Right lobe of liver (tissue), 6 donors: Measurements from ENCODE around the gene BTBD17. TPM values are rescaled to one million over a fixed set of nuclear protein-coding genes. Genes with fewer than 3 reads are reported as not detected.
A peak's percentile ranks its signal among the peaks of the same experiment; 100 is the strongest.

ENCODE experiments used
- ATAC-seq, 4 donors: fragments of 200-7000 bp; cut with Tn5 transposase; one replicate each; pipeline ENCODE4 v1.9.1; 2020; ENCODE audit warnings: mild to moderate bottlenecking in 4 of 4, moderate library complexity in 4 of 4
- DNase-seq, 3 donors: peaks; one replicate each; pipeline ENCODE4 v3.0.0-alpha.2; 2020
- H3K27ac ChIP-seq, 3 donors: fragments of 200-600 bp; one replicate each; pipeline ENCODE4 v1.8.0; 2022
- H3K27me3 ChIP-seq, 2 donors: fragments of 200-600 bp; one replicate each; pipeline ENCODE4 v1.8.0; 2022
- H3K36me3 ChIP-seq, 4 donors: fragments of 200-600 bp; sonication (generic) in 1 of 4; one replicate each; pipeline versions ENCODE4 v1.5.1 to v1.8.0; 2017 to 2022; ENCODE audit warnings: control low read depth in 1 of 4
- H3K4me1 ChIP-seq, 4 donors: fragments of 200-600 bp; sonication (generic) in 1 of 4; one replicate each; pipeline versions ENCODE4 v1.5.1 to v1.8.0; 2017 to 2022; ENCODE audit warnings: control low read depth in 1 of 4
- H3K4me3 ChIP-seq, 3 donors: fragments of 200-600 bp; one replicate each; pipeline ENCODE4 v1.8.0; 2022
- H3K9me3 ChIP-seq, 4 donors: fragments of 200-600 bp; sonication (generic) in 1 of 4; one replicate each; pipeline versions ENCODE4 v1.5.1 to v1.8.0; 2017 to 2022; ENCODE audit warnings: control low read depth in 1 of 4
- CTCF ChIP-seq, 4 donors: fragments of 200-600 bp in 3 of 4; fragments of 450-650 bp in 1 of 4; IDR thresholded peaks; one replicate each; pipeline versions ENCODE4 v1.5.1 to v1.8.0; 2016 to 2022; ENCODE audit warnings: antibody characterized with exemption in 4 of 4, mild to moderate bottlenecking in 2 of 4
- POLR2A ChIP-seq: fragments of 450-650 bp; IDR thresholded peaks from one replicate; pipeline ENCODE4 v1.6.1; 2017; ENCODE audit warnings: antibody characterized with exemption, mild to moderate bottlenecking
- WGBS: methylation state at CpG from one replicate; pipeline ENCODE4 v1.1.6; 2018; ENCODE audit warnings: low coverage, low lambda C conversion rate; ENCODE audit not compliant: insufficient coverage; ENCODE audit errors: missing lambda C conversion rate; 5-methylcytosine and 5-hydroxymethylcytosine counted together
- intact Hi-C, 2 donors: fragments of 100-400 bp; cut with DNase I; formaldehyde crosslinking; loops; one replicate each; pipeline versions ENCODE4 v1.11.2 to v1.14.1; 2022
- total RNA-seq, 6 experiments: library from RNA; depleted of rRNA in 2 of 6; stranded (reverse); fragments of >200 nt in 2 of 6; fragmentation: NEBNext Ultra II Directional in 3 of 6; extraction: Animal tissue kit (Norgen Biotek cat#: 25700) in 3 of 6; gene quantifications; one replicate each; pipeline versions ENCODE4 v1.1.0 to v1.2.4, GENCODE V29; 2016 to 2023
- donor health status: DM: no; HTN: yes; CAD: no.
- donor health status: DM: no; HTN: no; CAD: no.
- donor health status: DM: no; HTN: no; CAD: no.
- donor health status: DM: no; HTN: yes; CAD: no.
- donor health status: DM: no; HTN: yes; CAD: no.

The BTBD17 gene
- total RNA-seq, 6 experiments from 2014 or later: not detected

- DNase-seq: no peak
- H3K4me3 ChIP-seq: no peak overlapping the region
- H3K4me1 ChIP-seq: peaks cover 0 to 10% (median 4%) of the 10 kb centered on the region in 4 donors
- H3K27me3 ChIP-seq: no peaks in the 10 kb centered on the region
- H3K27ac ChIP-seq: no peak overlapping the region
- 93% methylated on average over 3 of the region's 3 CpGs for whole genome bisulfite sequencing
- ATAC-seq: no peak
- H3K36me3 ChIP-seq: no peaks in the 10 kb centered on the region
- no peaks in the 10 kb centered on the region for H3K9me3 ChIP-seq
- TF ChIP-seq CTCF (IDR thresholded peaks at IDR 0.05): no peak
- no peak for TF ChIP-seq POLR2A
- intact Hi-C loops: loop anchor here in 1 of 2 donors (5.0 kb wide), 1 partner anchor 82 kb away; no protein-coding TSS in a partner anchor
Measured at GRCh38 chr17:74374858-74375257, 13.2 kb upstream of the BTBD17 start.

GRCh38 chr17:74373838-74374606, 12.4 kb upstream of the BTBD17 start:
- DNase-seq: peak; percentile 65 to 80 (median 74)
- peak overlapping the region; percentile 63 to 65 (median 64) for H3K27ac ChIP-seq

GRCh38 chr17:74372426-74372825, 10.8 kb upstream of the BTBD17 start:
- TF ChIP-seq CTCF (IDR thresholded peaks at IDR 0.05) (no peak), POLR2A (no peak)
- no peaks in the 10 kb centered on the region for H3K27me3 ChIP-seq
- DNase-seq (no peak), ATAC-seq (no peak)
- no peaks in the 10 kb centered on the region for H3K36me3 ChIP-seq
- no peak overlapping the region for H3K4me3 ChIP-seq
- 70% methylated on average over 2 of the region's 9 CpGs for WGBS
- intact Hi-C loops: no loop called here
- H3K27ac ChIP-seq: no peak overlapping the region
- H3K4me1 ChIP-seq: peaks cover 0 to 6% (median 0%) of the 10 kb centered on the region in 4 donors
- no peaks in the 10 kb centered on the region for H3K9me3 ChIP-seq

More at GRCh38 chr17:74373838-74374606, 12.4 kb upstream of the BTBD17 start:
- H3K4me1 ChIP-seq: peaks cover 0 to 6% (median 0%) of the 10 kb centered on the region in 4 donors
- 65% methylated on average over 9 of the region's 15 CpGs for WGBS
- intact Hi-C loops: no loop called here
- TF ChIP-seq CTCF (IDR thresholded peaks at IDR 0.05) (no peak), POLR2A (peak; percentile 56)
- no peaks in the 10 kb centered on the region for H3K36me3 ChIP-seq
- no peaks in the 10 kb centered on the region for H3K27me3 ChIP-seq
- H3K9me3 ChIP-seq: no peaks in the 10 kb centered on the region
- ATAC-seq: peak; percentile 96 to 98 (median 98)
- no peak overlapping the region for H3K4me3 ChIP-seq

- intact Hi-C loops: no loop called here
- Histone ChIP-seq H3K4me3 (no peak overlapping the region), H3K27me3 (no peaks in the 10 kb centered on the region), H3K36me3 (no peaks in the 10 kb centered on the region), H3K9me3 (no peaks in the 10 kb centered on the region), H3K4me1 (peaks cover 0 to 6% (median 0%) of the 10 kb centered on the region in 4 donors), H3K27ac (no peak overlapping the region)
- DNase-seq (no peak), ATAC-seq (no peak)
- no CpG with 5 or more reads among the region's 26 CpGs for WGBS
- no peak for TF ChIP-seq CTCF (IDR thresholded peaks at IDR 0.05)
- TF ChIP-seq POLR2A: no peak
Measured at GRCh38 chr17:74371653-74372147, 10.0 kb upstream of the BTBD17 start.
